Mucosa of rectum (tissue), 2 donors: ENCODE data around the gene RRBP1.

Source experiments
- H3K27ac ChIP-seq, 2 donors: one replicate each; pipeline ENCODE4 v1.7.0; 2013; ENCODE audit warnings: inconsistent platforms in 2 of 2, low read depth in 2 of 2, low read length in 2 of 2
- H3K27me3 ChIP-seq, 2 donors: one replicate each; pipeline ENCODE4 v1.7.0; 2013; ENCODE audit warnings: low read length in 2 of 2; ENCODE audit not compliant: control insufficient read depth in 2 of 2, insufficient read depth in 2 of 2
- H3K36me3 ChIP-seq, 2 donors: one replicate each; pipeline ENCODE4 v1.7.0; 2013; ENCODE audit warnings: low read length in 2 of 2; ENCODE audit not compliant: control insufficient read depth in 2 of 2, insufficient read depth in 2 of 2
- H3K4me1 ChIP-seq, 2 donors: one replicate each; pipeline ENCODE4 v1.7.0; 2013; ENCODE audit warnings: low read length in 2 of 2, mild to moderate bottlenecking in 1 of 2; ENCODE audit not compliant: control insufficient read depth in 2 of 2, insufficient read depth in 2 of 2
- H3K4me3 ChIP-seq, 2 donors: one replicate each; pipeline ENCODE4 v1.7.0; 2013; ENCODE audit warnings: low read length in 2 of 2
- H3K9ac ChIP-seq, 2 donors: one replicate each; pipeline ENCODE4 v1.7.0; 2013; ENCODE audit warnings: low read length in 2 of 2, low read depth in 1 of 2, mild to moderate bottlenecking in 1 of 2
- H3K9me3 ChIP-seq, 2 donors: one replicate each; pipeline ENCODE4 v1.7.0; 2013; ENCODE audit warnings: low read length in 2 of 2; ENCODE audit not compliant: control insufficient read depth in 2 of 2
- donor health status: healthy.
- donor health status: Normal muscosa, but diverticular disease.

Gene RRBP1

DNA sequence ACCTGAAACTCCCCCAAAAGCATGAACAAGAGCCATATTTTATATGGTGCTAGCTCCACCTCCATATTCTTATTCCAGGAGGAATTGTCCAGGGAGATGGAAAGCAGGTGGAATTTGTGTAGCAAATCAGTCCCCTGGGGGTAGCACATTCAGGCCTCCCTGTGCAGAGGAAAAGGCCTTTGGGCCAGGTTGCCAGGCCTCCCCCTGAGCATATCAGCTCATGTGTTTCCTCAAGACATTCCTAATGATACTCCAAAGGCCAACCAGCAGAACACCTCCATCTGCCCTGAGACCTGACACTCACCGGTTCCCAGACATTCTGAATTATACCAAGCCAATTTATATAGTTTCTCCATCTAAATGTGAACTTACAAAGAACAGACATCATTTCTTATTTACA lies 15.1 kb upstream of the RRBP1 start:
- no peaks in the 10 kb centered on the region for H3K9me3 ChIP-seq
- no peaks in the 10 kb centered on the region for H3K27me3 ChIP-seq
- no peak overlapping the region for H3K27ac ChIP-seq
- H3K9ac ChIP-seq, result no peak overlapping the region
- no peaks in the 10 kb centered on the region for H3K36me3 ChIP-seq
- no peaks in the 10 kb centered on the region for H3K4me1 ChIP-seq
- no peak overlapping the region for H3K4me3 ChIP-seq

DNA sequence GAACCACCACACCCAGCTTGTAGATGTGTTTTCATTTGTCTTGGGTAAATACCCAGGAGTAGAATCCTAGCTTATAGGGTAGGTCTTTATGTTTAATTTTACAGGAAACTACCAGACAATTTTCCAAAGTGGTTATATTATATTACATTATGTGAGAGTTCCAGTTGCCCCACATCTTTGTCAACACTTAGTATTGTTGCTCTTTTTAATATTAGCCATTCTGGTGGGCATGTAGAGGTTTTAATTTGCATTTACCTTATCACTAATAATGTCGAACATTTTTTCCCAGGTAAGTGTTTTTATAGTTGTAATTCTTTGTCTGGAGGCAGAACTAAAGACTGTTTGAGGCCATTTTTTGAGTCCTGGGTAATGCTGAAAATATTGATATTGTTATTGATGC lies 14.2 kb upstream of the RRBP1 start:
- H3K4me1 ChIP-seq, result no peaks in the 10 kb centered on the region
- H3K36me3 ChIP-seq, result no peaks in the 10 kb centered on the region
- no peak overlapping the region for H3K27ac ChIP-seq
- no peaks in the 10 kb centered on the region for H3K27me3 ChIP-seq
- no peak overlapping the region for H3K4me3 ChIP-seq
- H3K9ac ChIP-seq, result no peak overlapping the region
- H3K9me3 ChIP-seq, result no peaks in the 10 kb centered on the region

DNA sequence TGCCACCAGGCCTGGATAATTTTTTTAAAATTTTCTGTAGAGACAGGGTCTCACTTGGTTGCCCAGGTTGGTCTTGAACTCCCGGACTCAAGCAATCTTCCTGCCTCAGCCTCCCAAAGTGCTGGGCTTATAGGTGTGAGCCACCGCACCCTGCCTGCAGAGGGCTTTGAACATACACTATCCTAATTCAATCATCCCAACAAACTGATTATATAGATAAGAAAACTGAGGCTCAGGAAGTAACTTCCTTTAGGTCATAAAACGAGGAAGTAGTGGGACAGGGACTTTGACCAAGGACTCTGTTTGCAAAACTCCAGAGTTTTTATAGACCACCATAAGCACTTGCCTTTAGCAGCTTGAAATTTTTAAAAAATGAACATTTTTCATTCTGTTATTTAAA lies 12.7 kb upstream of the RRBP1 start:
- H3K4me1 ChIP-seq, result no peaks in the 10 kb centered on the region
- H3K27me3 ChIP-seq, result no peaks in the 10 kb centered on the region
- no peak overlapping the region for H3K9ac ChIP-seq
- no peaks in the 10 kb centered on the region for H3K36me3 ChIP-seq
- no peak overlapping the region for H3K27ac ChIP-seq
- H3K9me3 ChIP-seq, result no peaks in the 10 kb centered on the region
- H3K4me3 ChIP-seq, result no peak overlapping the region

DNA sequence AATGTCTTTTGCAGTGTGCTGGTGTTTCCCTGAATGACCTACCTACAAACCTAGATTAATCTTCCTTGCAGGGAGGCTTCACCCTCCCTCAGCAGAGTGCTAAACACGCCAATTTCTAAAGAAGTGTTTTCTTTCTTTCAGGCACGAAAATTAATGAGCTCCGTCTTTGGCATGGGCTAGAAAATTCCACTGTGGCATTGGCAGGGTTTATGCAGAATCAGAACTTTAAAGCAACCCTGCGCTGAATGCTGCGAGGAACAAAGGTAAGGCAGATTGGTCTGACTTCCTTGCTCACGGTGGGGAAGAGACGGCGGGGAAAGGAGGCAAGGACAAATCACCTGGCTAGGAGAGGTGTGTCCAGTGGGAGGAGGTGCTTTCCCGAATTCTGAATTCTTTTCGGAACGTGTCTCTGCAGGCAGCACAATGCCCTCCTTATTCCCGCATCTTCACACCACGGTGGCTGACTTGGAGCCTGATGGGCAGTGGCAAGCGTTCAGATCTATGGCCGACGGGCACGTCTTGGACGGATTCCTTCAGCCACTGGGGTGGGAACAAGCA lies 11.5 kb upstream of the RRBP1 start:
- Histone ChIP-seq H3K27ac (no peak overlapping the region), H3K9ac (no peak overlapping the region)

DNA sequence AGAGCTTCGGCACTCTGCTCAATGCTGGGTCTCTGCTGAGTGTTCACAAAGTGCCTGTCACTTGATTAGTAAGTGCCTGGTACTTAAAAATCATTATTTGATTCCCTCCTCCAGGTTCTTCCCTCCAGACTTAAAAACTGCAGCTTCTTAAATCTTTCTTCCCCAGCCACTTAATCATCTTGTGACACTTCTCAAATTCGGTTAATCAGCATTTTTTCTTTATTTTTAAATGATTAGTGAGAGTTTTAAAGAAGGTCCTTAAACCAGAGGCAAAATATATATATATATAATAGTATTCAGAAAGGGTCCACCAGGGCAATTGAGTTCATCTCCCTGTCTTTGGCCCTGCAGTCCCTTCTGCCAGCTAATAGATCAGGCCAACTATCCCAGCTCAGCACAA lies 9.7 kb upstream of the RRBP1 start:
- no peaks in the 10 kb centered on the region for H3K27me3 ChIP-seq
- no peak overlapping the region for H3K9ac ChIP-seq
- H3K4me1 ChIP-seq, result no peaks in the 10 kb centered on the region
- H3K36me3 ChIP-seq, result no peaks in the 10 kb centered on the region
- no peak overlapping the region for H3K4me3 ChIP-seq
- no peak overlapping the region for H3K27ac ChIP-seq
- H3K9me3 ChIP-seq, result no peaks in the 10 kb centered on the region

More for the DNA sequence above, 11.5 kb upstream of the RRBP1 start:
- no peaks in the 10 kb centered on the region for H3K36me3 ChIP-seq
- H3K4me1 ChIP-seq, result no peaks in the 10 kb centered on the region
- no peaks in the 10 kb centered on the region for H3K9me3 ChIP-seq
- no peak overlapping the region for H3K4me3 ChIP-seq
- H3K27me3 ChIP-seq, result no peaks in the 10 kb centered on the region

DNA sequence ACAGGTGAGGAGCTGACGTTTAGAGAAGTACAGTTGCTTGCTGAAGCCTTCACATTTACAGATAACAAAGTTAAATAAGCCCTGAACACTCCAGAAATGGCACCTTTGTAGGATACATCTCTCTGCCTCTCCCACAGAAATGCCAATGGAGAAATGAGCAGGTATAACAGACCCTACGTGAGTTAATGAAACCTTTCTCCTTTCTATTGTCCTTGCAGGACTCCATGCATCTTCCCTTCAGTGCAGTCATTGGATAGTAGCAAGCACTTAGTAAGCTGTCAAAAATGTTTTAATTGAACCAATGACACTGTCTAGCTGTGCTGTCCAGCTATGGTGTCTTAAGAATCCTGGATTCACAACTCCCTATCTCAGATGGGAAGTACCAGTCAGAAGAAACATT lies 8.1 kb upstream of the RRBP1 start:
- no peaks in the 10 kb centered on the region for H3K27me3 ChIP-seq
- no peak overlapping the region for H3K27ac ChIP-seq
- no peaks in the 10 kb centered on the region for H3K9me3 ChIP-seq
- H3K4me1 ChIP-seq, result peaks cover 0 to 2% of the 10 kb centered on the region in 2 donors
- no peak overlapping the region for H3K4me3 ChIP-seq
- H3K9ac ChIP-seq, result no peak overlapping the region
- H3K36me3 ChIP-seq, result no peaks in the 10 kb centered on the region

DNA sequence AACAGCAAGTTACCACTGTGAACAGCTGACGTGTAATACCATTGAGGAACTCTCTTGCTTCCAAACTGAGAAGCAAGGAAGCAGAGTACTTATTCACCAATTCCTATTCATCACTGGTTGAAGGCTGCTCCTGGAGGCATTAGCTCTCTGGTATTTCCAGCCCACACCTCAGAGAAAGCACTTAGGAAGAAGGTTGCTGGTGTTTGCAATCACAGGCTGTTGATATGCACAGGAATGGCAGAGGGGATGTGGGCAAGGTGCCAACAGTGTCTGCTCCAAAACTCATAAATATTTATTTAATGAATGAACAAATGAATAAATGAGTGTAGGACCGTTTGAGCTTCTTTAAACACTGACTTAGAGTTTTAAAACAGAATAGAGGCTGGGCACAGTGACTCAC lies 6.9 kb upstream of the RRBP1 start:
- Histone ChIP-seq H3K4me1 (peaks cover 7 to 12% of the 10 kb centered on the region in 2 donors), H3K4me3 (no peak overlapping the region), H3K36me3 (no peaks in the 10 kb centered on the region), H3K27me3 (no peaks in the 10 kb centered on the region), H3K9ac (no peak overlapping the region), H3K27ac (no peak overlapping the region), H3K9me3 (no peaks in the 10 kb centered on the region)

DNA sequence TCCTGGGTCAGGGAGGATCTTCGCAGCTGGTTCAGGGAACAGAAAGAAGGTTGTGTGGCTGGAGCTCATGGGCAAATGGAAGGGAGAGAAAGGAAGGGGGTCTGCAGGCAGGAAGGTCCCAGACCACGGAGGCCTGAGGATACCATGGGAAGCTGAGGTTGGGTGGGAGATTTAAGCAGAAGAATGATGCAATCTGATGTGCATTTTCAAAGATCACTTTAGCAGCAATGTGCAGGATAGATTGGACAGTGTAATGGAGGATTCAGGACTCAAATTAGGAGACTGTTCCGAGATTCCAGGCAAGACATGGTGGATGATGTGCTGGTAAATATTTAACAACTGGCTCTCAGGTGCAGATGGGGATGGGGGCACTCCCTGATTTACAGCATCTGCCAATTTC lies 5.8 kb upstream of the RRBP1 start:
- Histone ChIP-seq H3K36me3 (no peaks in the 10 kb centered on the region), H3K9me3 (no peaks in the 10 kb centered on the region), H3K9ac (no peak overlapping the region), H3K4me3 (no peak overlapping the region), H3K4me1 (peaks cover 15 to 24% of the 10 kb centered on the region in 2 donors), H3K27me3 (no peaks in the 10 kb centered on the region), H3K27ac (no peak overlapping the region)

DNA sequence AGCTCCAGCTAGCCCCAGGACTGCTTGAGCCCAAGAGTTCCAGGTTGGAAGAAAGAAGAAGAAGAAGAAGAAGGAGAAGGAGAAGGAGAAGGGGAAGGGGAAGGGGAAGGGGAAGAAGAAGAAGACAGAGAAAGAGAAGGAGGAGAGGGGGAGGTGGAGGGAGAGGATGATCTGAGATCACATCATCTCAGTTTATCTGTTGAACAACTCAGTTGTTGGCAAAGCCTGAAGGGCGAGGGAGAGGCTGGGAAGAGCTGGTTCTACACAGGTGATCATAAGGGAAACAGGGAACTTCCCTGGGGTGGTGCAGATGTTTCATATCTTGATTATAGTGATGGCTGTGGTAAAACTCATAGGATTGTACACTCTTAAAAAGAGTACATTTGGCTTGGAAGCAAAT lies 3.1 kb upstream of the RRBP1 start:
- peaks cover 18 to 30% of the 10 kb centered on the region in 2 donors for H3K4me1 ChIP-seq
- no peak overlapping the region for H3K4me3 ChIP-seq
- H3K27ac ChIP-seq, result peak overlapping the region in 1 of 2 donors; percentile 39
- H3K27me3 ChIP-seq, result no peaks in the 10 kb centered on the region
- no peak overlapping the region for H3K9ac ChIP-seq
- H3K36me3 ChIP-seq, result no peaks in the 10 kb centered on the region
- H3K9me3 ChIP-seq, result no peaks in the 10 kb centered on the region

DNA sequence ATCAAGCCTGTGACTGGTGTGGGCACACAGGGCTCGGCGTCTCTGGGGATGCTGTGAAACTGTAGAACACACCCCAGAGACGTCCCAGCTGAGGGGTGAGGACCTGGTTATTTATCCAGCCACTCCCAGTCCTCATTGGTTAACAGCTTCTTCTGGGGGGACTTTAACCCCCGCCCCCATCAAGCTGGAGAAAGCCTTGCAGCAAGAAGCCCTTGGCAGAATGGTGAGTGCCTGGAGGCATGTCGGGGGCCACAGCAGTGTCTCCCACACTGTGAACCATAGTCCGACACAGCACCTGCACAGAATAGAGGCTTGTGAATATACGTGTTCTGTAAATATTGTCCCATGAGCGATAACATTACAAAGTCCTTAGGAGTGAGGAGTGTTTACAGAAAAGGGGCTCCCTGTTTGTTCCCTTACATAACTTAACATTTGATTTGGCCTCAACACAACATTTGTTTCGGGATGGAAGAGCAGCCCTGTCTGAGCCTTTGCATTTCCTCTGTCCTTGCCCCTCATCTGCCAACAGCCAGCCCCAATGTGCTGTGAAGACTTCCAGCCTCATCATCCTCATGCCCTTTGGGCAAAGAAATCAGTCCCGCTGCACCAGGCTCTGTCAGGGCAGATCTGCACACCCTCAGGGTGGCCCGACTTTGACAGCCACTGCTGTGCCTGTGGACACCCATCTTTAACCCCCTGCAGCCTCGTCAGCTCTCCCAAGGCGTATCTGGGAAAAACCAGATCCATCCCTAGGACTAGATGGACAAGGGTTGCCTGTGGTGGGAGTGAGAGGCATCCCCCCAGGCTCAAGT lies 2.2 kb upstream of the RRBP1 start:
- Histone ChIP-seq H3K4me1 (peaks cover 27 to 39% of the 10 kb centered on the region in 2 donors), H3K9ac (peak overlapping the region in 1 of 2 donors; percentile 16), H3K36me3 (peaks cover 0 to 5% of the 10 kb centered on the region in 2 donors), H3K9me3 (no peaks in the 10 kb centered on the region), H3K27me3 (no peaks in the 10 kb centered on the region), H3K27ac (peak overlapping the region; percentile 32 to 39), H3K4me3 (no peak overlapping the region)
